Mucosa of descending colon (tissue), 3 donors: ENCODE measurements around the gene CLSTN2. TPM values are rescaled to one million over a fixed set of nuclear protein-coding genes. Genes with fewer than 3 reads are reported as not detected.

ENCODE experiments used
- ATAC-seq: fragments of 200-7000 bp; cut with Tn5 transposase; one replicate; pipeline ENCODE4 v1.9.1; 2020; ENCODE audit warnings: mild to moderate bottlenecking, moderate library complexity
- DNase-seq, 3 donors: peaks; one replicate each; pipeline ENCODE4 v3.0.0-alpha.2; 2020
- H3K36me3 ChIP-seq: fragments of 200-600 bp; one replicate; pipeline ENCODE4 v1.8.0; 2021; ENCODE audit warnings: low read depth, mild to moderate bottlenecking
- H3K4me1 ChIP-seq: fragments of 200-600 bp; one replicate; pipeline ENCODE4 v1.8.0; 2021; ENCODE audit warnings: low read depth, mild to moderate bottlenecking
- H3K4me3 ChIP-seq: fragments of 200-600 bp; one replicate; pipeline ENCODE4 v1.8.0; 2021; ENCODE audit warnings: mild to moderate bottlenecking
- H3K9me3 ChIP-seq: fragments of 200-600 bp; one replicate; pipeline ENCODE4 v1.8.0; 2021; ENCODE audit warnings: mild to moderate bottlenecking
- CTCF ChIP-seq: fragments of 200-600 bp; IDR thresholded peaks from one replicate; pipeline ENCODE4 v1.8.0; 2022; ENCODE audit warnings: antibody characterized with exemption, mild to moderate bottlenecking
- intact Hi-C, 2 donors: fragments of 100-400 bp; cut with DNase I in 1 of 2; cut with micrococcal nuclease in 1 of 2; formaldehyde crosslinking; loops; one replicate each; pipeline versions ENCODE4 v1.11.0 to v1.11.1; 2022; cut with DNase I, micrococcal nuclease
- total RNA-seq, 3 donors: library from RNA; stranded (reverse); fragmentation: NEBNext Ultra II Directional in 2 of 3; extraction: Animal tissue kit (Norgen Biotek cat#: 25700) in 2 of 3; gene quantifications; one replicate each; pipeline versions ENCODE4 v1.2.1 to v1.2.4, GENCODE V29; 2021 to 2023
- donor health status: DM: no; HTN: no; CAD: no; lungs with moderate emphysema.
- donor health status: DM: no; HTN: no; CAD: no.
- donor health status: DM: no; HTN: yes; CAD: no.

CLSTN2 gene
- total RNA-seq, 3 donors from 2014 or later, result 0.90 to 5.3 (median 2.5) TPM

DNA sequence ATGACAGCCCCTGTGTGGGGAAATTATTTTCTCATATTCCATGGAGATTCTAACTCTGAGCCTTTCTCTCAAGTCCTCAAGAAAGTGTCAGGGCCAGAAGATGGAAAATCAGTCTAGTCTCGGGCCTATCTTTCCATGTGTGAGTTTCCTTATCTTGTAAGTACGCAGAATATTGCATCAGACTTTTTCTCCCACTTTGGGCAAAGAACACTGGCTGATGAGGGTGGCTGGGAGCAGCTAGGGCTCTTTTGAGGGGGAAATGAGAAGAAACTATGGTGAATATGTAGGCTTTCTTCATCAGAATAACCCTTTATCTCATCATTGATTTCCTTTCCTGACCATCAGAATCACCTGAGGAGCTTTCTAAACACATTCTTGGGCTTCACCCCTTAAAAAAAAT lies 264.0 kb downstream of the CLSTN2 start:
- intact Hi-C loops, result no loop called here
- DNase-seq, result no peak
- Histone ChIP-seq H3K4me3 (no peak overlapping the region), H3K4me1 (no peaks in the 10 kb centered on the region), H3K36me3 (no peaks in the 10 kb centered on the region), H3K9me3 (no peaks in the 10 kb centered on the region)
- no peak for TF ChIP-seq CTCF
- ATAC-seq, result no peak

GRCh38 chr3:140199743-140200142 lies 264.8 kb downstream of the CLSTN2 start:
- H3K9me3 ChIP-seq, result no peaks in the 10 kb centered on the region
- no peak overlapping the region for H3K4me3 ChIP-seq
- H3K36me3 ChIP-seq, result no peaks in the 10 kb centered on the region
- no peaks in the 10 kb centered on the region for H3K4me1 ChIP-seq
- no peak for TF ChIP-seq CTCF
- ATAC-seq (no peak), DNase-seq (no peak)
- intact Hi-C loops, result no loop called here

- no peak for ATAC-seq
- no peak overlapping the region for H3K4me3 ChIP-seq
- intact Hi-C loops, result no loop called here
- H3K4me1 ChIP-seq, result no peaks in the 10 kb centered on the region
- TF ChIP-seq CTCF, result no peak
- H3K9me3 ChIP-seq, result no peaks in the 10 kb centered on the region
- no peak for DNase-seq
- no peaks in the 10 kb centered on the region for H3K36me3 ChIP-seq
Observed at GRCh38 chr3:140203510-140203909, 268.5 kb downstream of the CLSTN2 start.

DNA sequence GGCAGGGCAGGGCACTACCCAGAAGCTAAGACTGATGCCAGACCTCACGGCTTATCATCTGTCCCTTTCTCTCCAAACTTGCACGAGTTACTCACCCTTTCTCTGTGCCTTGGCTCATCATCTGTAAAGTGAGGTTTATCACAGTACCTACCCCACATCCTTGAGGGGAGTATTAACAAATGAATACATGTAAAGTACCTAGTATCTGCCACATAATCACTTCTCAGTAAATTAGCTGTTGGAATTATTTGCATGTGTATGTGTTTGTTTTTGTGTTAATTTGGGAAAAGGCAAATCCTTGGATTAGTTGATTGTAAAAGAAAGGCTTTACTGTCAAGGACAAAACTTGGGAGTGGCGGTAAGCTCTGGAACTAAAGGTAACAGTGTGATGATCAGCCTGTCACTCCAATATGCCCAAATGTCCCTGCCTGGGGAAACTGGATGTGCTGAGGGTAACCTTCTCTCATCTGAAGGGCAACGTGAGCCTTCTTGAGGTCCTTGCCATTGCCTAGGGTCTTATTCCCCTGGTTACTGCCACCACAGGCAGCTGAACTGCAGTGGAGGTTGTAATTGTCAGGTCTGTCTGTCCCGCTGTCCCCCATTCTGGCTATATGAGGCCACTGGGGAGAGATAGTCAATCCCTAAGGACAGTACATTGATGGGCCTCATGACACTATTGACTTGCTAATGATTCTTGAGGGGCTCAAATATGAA lies 269.4 kb downstream of the CLSTN2 start:
- ATAC-seq (no peak), DNase-seq (no peak)
- intact Hi-C loops, result no loop called here
- Histone ChIP-seq H3K4me1 (no peaks in the 10 kb centered on the region), H3K4me3 (no peak overlapping the region), H3K9me3 (no peaks in the 10 kb centered on the region), H3K36me3 (no peaks in the 10 kb centered on the region)
- no peak for TF ChIP-seq CTCF

DNA sequence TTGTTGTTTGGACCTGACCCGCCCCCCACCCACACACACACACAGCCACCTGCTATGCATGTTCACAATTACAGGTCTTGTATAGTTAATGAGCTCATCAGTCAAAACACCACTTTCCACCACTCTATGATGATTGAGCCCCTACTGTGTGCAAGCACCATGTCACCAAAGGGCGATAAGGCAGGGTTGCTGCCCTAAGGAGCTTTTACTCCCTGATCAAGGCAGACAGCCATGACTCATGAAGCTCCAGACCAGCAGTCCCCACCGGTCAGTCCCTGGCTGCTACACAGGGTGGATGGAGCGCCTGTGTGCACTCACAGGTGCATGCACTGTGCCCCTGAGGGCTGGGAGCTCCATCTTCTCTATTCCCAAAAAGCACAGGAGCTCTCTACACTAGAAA lies 270.6 kb downstream of the CLSTN2 start:
- no peak for TF ChIP-seq CTCF
- DNase-seq (no peak), ATAC-seq (no peak)
- no peaks in the 10 kb centered on the region for H3K36me3 ChIP-seq
- H3K9me3 ChIP-seq, result no peaks in the 10 kb centered on the region
- intact Hi-C loops, result no loop called here
- H3K4me3 ChIP-seq, result no peak overlapping the region
- no peaks in the 10 kb centered on the region for H3K4me1 ChIP-seq
